Liver (tissue), 9 donors: ENCODE measurements around the gene DRAM1. TPM values are rescaled to one million over a fixed set of nuclear protein-coding genes. Genes with fewer than 3 reads are reported as not detected.
"Not testable (repeated sequence)": the region's sequence is repeated elsewhere in the genome, so short reads cannot be mapped to it uniquely, and the experiment has no call there.

ENCODE experiments used
- DNase-seq: peaks from one replicate; pipeline ENCODE4 v3.0.0-alpha.2; 2017; ENCODE audit warnings: low spot score
- H3K27ac ChIP-seq, 2 donors: one replicate each; pipeline ENCODE4 v1.7.0; 2013; ENCODE audit warnings: inconsistent platforms in 2 of 2, low read length in 2 of 2, control low read depth in 1 of 2, low read depth in 1 of 2, mild to moderate bottlenecking in 1 of 2
- H3K27me3 ChIP-seq, 4 donors: one replicate each; pipeline versions ENCODE4 v1.6.1 to v1.7.0; 2013; ENCODE audit warnings: low read length in 3 of 4, inconsistent platforms in 1 of 4, mild to moderate bottlenecking in 1 of 4, moderate library complexity in 1 of 4; ENCODE audit not compliant: control insufficient read depth in 4 of 4, insufficient read depth in 4 of 4
- H3K36me3 ChIP-seq, 4 donors: one replicate each; pipeline versions ENCODE4 v1.6.1 to v1.7.0; 2013; ENCODE audit warnings: low read length in 3 of 4, mild to moderate bottlenecking in 3 of 4, low read depth in 1 of 4, moderate library complexity in 1 of 4; ENCODE audit not compliant: control insufficient read depth in 4 of 4, insufficient read depth in 3 of 4
- H3K4me1 ChIP-seq, 4 donors: one replicate each; pipeline versions ENCODE4 v1.6.1 to v1.7.0; 2013; ENCODE audit warnings: low read length in 3 of 4, mild to moderate bottlenecking in 3 of 4, moderate library complexity in 1 of 4; ENCODE audit not compliant: control insufficient read depth in 4 of 4, insufficient read depth in 4 of 4
- H3K4me3 ChIP-seq, 3 donors: one replicate each; pipeline versions ENCODE4 v1.6.1 to v1.7.0; 2013; ENCODE audit warnings: low read length in 3 of 3, control low read depth in 1 of 3, low read depth in 1 of 3, mild to moderate bottlenecking in 1 of 3
- H3K9ac ChIP-seq, 2 donors: one replicate each; pipeline ENCODE4 v1.7.0; 2013; ENCODE audit warnings: low read length in 2 of 2, mild to moderate bottlenecking in 2 of 2, moderate library complexity in 2 of 2, control low read depth in 1 of 2, low read depth in 1 of 2
- H3K9me3 ChIP-seq, 4 donors: one replicate each; pipeline versions ENCODE4 v1.6.1 to v1.7.0; 2013; ENCODE audit warnings: low read length in 3 of 4; ENCODE audit not compliant: control insufficient read depth in 4 of 4
- EGR1 ChIP-seq, 2 donors: IDR thresholded peaks; 2 replicates each; pipeline ENCODE4 v1.6.1; 2016 to 2018; ENCODE audit warnings: antibody characterized with exemption in 2 of 2, low read depth in 2 of 2
- FOXA1 ChIP-seq: IDR thresholded peaks from 2 replicates; pipeline ENCODE4 v1.6.1; 2016; ENCODE audit warnings: antibody characterized with exemption
- FOXA2 ChIP-seq: IDR thresholded peaks from 2 replicates; pipeline ENCODE4 v1.6.1; 2016; ENCODE audit warnings: antibody characterized with exemption
- GABPA ChIP-seq, 2 donors: IDR thresholded peaks in 1 of 2; conservative IDR thresholded peaks in 1 of 2; 2 replicates each; pipeline ENCODE4 v1.6.1; 2016; ENCODE audit warnings: antibody characterized with exemption in 2 of 2, mild to moderate bottlenecking in 1 of 2, moderate library complexity in 1 of 2
- HNF4A ChIP-seq, 2 donors: conservative IDR thresholded peaks; 2 replicates each; pipeline ENCODE4 v1.6.1; 2016; ENCODE audit warnings: antibody characterized with exemption in 2 of 2, mild to moderate bottlenecking in 2 of 2
- HNF4G ChIP-seq: IDR thresholded peaks from 2 replicates; pipeline ENCODE4 v1.6.1; 2016; ENCODE audit warnings: antibody characterized with exemption
- JUND ChIP-seq, 2 donors: IDR thresholded peaks; 2 replicates each; pipeline ENCODE4 v1.6.1; 2016; ENCODE audit warnings: antibody characterized with exemption in 2 of 2
- MAX ChIP-seq: IDR thresholded peaks from 2 replicates; pipeline ENCODE4 v1.6.1; 2016; ENCODE audit warnings: antibody characterized with exemption
- NR2F2 ChIP-seq: IDR thresholded peaks from 2 replicates; pipeline ENCODE4 v1.6.1; 2016; ENCODE audit warnings: antibody characterized with exemption
- RAD21 ChIP-seq, 2 donors: IDR thresholded peaks; 2 replicates each; pipeline ENCODE4 v1.6.1; 2016; ENCODE audit warnings: antibody characterized with exemption in 2 of 2, mild to moderate bottlenecking in 2 of 2
- REST ChIP-seq: IDR thresholded peaks from 2 replicates; pipeline ENCODE4 v1.6.1; 2016; ENCODE audit warnings: antibody characterized with exemption, mild to moderate bottlenecking
- RXRA ChIP-seq, 2 donors: IDR thresholded peaks; 2 replicates each; pipeline ENCODE4 v1.6.1; 2017 to 2018; ENCODE audit warnings: antibody characterized with exemption in 2 of 2, mild to moderate bottlenecking in 1 of 2
- SP1 ChIP-seq: IDR thresholded peaks from 2 replicates; pipeline ENCODE4 v1.6.1; 2018; ENCODE audit warnings: antibody characterized with exemption, mild to moderate bottlenecking
- TAF1 ChIP-seq: conservative IDR thresholded peaks from 2 replicates; pipeline ENCODE4 v1.6.1; 2016; ENCODE audit warnings: antibody characterized with exemption, mild to moderate bottlenecking
- YY1 ChIP-seq: IDR thresholded peaks from 2 replicates; pipeline ENCODE4 v1.6.1; 2016; ENCODE audit warnings: antibody characterized with exemption, mild to moderate bottlenecking
- ZBTB33 ChIP-seq: IDR thresholded peaks from 2 replicates; pipeline ENCODE4 v1.6.1; 2016; ENCODE audit warnings: antibody characterized with exemption
- WGBS: extraction: QIAGEN DNeasy Blood & Tissue Kit; methylation state at CpG from one replicate; pipeline ENCODE4 v1.1.7; 2013; 5-methylcytosine and 5-hydroxymethylcytosine counted together
- polyA plus RNA-seq, 2 donors: library from polyadenylated mRNA; stranded (reverse) in 1 of 2; unstranded in 1 of 2; fragments of 200-250 nt in 1 of 2; fragments of >200 nt in 1 of 2; fragmentation: Nextera tagmentation in 1 of 2; extraction: Ambion mirVana in 1 of 2; gene quantifications; one replicate each; pipeline versions ENCODE4 v1.2.1 to v1.2.3, GENCODE V29; 2013 to 2015
- total RNA-seq, 2 donors: library from RNA; depleted of rRNA; stranded (reverse); fragments of >200 nt; gene quantifications; one replicate each; pipeline ENCODE4 v1.2.3, GENCODE V29; 2014
- TF ChIP-seq, protein P1 (sequence below): fragments of 150-350 bp; IDR thresholded peaks from 2 replicates; pipeline ENCODE4 v1.5.1; 2017; ENCODE audit warnings: improper control_type of control experiment, low read depth, low read length; ENCODE audit not compliant: missing input control
- TF ChIP-seq, protein P2 (sequence below): IDR thresholded peaks from 2 replicates; pipeline ENCODE4 v1.6.1; 2016; ENCODE audit warnings: antibody characterized with exemption
- donor health status: healthy.
- donor health status: healthy.
- donor health status: healthy.
- donor health status: healthy.
- donor health status: healthy.

The DRAM1 gene
- total and polyA plus RNA-seq, 4 donors, result 2.7 to 7.8 (median 3.4) TPM

GRCh38 chr12:101881228-101881627 lies 3.8 kb downstream of the DRAM1 start:
- H3K9ac ChIP-seq, result no peak overlapping the region
- 95% methylated on average over 4 of the region's 4 CpGs for WGBS

GRCh38 chr12:101884174-101884573 lies 6.8 kb downstream of the DRAM1 start:
- Histone ChIP-seq H3K4me3 (no peak overlapping the region), H3K4me1 (peaks cover 0 to 3% (median 0%) of the 10 kb centered on the region in 4 donors), H3K27ac (no peak overlapping the region), H3K9ac (no peak overlapping the region), H3K27me3 (no peaks in the 10 kb centered on the region), H3K9me3 (no peaks in the 10 kb centered on the region), H3K36me3 (no peaks in the 10 kb centered on the region)
- TF ChIP-seq NR2F2, result no peak
- no peak for TF ChIP-seq HNF4G
- no peak for TF ChIP-seq YY1
- TF ChIP-seq GABPA (IDR thresholded peaks at IDR 0.05 in 1 of 2, conservative IDR thresholded peaks at IDR 0.05 in 1 of 2), result no peak
- no peak for TF ChIP-seq FOXA2
- TF ChIP-seq TAF1, result no peak
- TF ChIP-seq MAX, result no peak
- no peak for TF ChIP-seq RXRA (IDR thresholded peaks at IDR 0.05)
- no peak for TF ChIP-seq EGR1 (IDR thresholded peaks at IDR 0.05; ENCODE audit: low read depth in 2 of 2)
- no peak for TF ChIP-seq REST
- no peak for TF ChIP-seq RAD21 (IDR thresholded peaks at IDR 0.05)
- TF ChIP-seq HNF4A (conservative IDR thresholded peaks at IDR 0.05), result no peak
- TF ChIP-seq ZBTB33, result no peak
- TF ChIP-seq, protein P1, sequence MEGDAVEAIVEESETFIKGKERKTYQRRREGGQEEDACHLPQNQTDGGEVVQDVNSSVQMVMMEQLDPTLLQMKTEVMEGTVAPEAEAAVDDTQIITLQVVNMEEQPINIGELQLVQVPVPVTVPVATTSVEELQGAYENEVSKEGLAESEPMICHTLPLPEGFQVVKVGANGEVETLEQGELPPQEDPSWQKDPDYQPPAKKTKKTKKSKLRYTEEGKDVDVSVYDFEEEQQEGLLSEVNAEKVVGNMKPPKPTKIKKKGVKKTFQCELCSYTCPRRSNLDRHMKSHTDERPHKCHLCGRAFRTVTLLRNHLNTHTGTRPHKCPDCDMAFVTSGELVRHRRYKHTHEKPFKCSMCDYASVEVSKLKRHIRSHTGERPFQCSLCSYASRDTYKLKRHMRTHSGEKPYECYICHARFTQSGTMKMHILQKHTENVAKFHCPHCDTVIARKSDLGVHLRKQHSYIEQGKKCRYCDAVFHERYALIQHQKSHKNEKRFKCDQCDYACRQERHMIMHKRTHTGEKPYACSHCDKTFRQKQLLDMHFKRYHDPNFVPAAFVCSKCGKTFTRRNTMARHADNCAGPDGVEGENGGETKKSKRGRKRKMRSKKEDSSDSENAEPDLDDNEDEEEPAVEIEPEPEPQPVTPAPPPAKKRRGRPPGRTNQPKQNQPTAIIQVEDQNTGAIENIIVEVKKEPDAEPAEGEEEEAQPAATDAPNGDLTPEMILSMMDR, result no peak
- TF ChIP-seq, protein P2, sequence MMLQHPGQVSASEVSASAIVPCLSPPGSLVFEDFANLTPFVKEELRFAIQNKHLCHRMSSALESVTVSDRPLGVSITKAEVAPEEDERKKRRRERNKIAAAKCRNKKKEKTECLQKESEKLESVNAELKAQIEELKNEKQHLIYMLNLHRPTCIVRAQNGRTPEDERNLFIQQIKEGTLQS, result no peak
- TF ChIP-seq SP1, result no peak
- TF ChIP-seq FOXA1, result no peak
- no peak for TF ChIP-seq JUND (IDR thresholded peaks at IDR 0.05)
- 95% methylated on average over 3 of the region's 3 CpGs for WGBS
- no peak for DNase-seq

More at GRCh38 chr12:101881228-101881627, 3.8 kb downstream of the DRAM1 start:
- Histone ChIP-seq H3K4me1 (peaks cover 0 to 5% (median 0%) of the 10 kb centered on the region in 4 donors), H3K36me3 (no peaks in the 10 kb centered on the region), H3K27me3 (no peaks in the 10 kb centered on the region), H3K27ac (no peak overlapping the region), H3K4me3 (no peak overlapping the region), H3K9me3 (no peaks in the 10 kb centered on the region)
- no peak for DNase-seq
- TF ChIP-seq GABPA (IDR thresholded peaks at IDR 0.05 in 1 of 2, conservative IDR thresholded peaks at IDR 0.05 in 1 of 2) (no peak), NR2F2 (no peak), SP1 (no peak), TAF1 (no peak)

DNA sequence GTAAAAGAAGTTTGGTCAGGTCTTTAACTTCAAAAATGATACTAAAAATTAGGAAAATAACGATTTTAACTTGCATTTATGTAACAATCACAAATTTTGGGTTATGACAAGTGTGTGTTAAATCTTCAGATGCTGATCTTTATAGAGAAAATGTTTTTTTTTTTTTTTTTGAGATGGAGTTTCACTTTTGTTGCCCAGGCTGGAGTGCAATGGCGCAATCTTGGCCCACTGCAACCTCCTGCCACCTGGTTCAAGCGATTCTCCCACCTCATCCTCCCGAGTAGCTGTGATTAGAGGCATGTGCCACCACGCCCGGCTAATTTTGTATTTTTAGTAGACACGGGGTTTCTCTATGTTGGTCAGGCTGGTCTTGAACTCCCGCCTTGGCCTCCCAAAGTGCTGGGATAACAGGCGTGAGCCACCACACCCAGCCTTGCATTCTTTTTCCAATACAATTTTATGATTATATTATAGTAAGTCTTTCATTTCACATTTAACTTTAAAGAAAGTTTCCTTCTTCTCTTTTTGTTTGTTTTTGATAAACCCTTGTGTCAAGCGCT lies 7.5 kb downstream of the DRAM1 start:
- H3K9ac ChIP-seq, DNase-seq, H3K4me1 ChIP-seq, H3K36me3 ChIP-seq, H3K27ac ChIP-seq, H3K9me3 ChIP-seq, H3K27me3 ChIP-seq, H3K4me3 ChIP-seq: not testable (repeated sequence)
- 92% methylated on average over 10 of the region's 10 CpGs for WGBS
